ENCODE data around the gene SLC23A3.

SLC23A3 gene

GRCh38 chr2:219112062-219112406 lies 57.8 kb downstream of the SLC23A3 start:
- no peak for DNase-seq (ENCODE audit: low spot score)
- TF ChIP-seq, protein P1, sequence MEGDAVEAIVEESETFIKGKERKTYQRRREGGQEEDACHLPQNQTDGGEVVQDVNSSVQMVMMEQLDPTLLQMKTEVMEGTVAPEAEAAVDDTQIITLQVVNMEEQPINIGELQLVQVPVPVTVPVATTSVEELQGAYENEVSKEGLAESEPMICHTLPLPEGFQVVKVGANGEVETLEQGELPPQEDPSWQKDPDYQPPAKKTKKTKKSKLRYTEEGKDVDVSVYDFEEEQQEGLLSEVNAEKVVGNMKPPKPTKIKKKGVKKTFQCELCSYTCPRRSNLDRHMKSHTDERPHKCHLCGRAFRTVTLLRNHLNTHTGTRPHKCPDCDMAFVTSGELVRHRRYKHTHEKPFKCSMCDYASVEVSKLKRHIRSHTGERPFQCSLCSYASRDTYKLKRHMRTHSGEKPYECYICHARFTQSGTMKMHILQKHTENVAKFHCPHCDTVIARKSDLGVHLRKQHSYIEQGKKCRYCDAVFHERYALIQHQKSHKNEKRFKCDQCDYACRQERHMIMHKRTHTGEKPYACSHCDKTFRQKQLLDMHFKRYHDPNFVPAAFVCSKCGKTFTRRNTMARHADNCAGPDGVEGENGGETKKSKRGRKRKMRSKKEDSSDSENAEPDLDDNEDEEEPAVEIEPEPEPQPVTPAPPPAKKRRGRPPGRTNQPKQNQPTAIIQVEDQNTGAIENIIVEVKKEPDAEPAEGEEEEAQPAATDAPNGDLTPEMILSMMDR (IDR thresholded peaks at IDR 0.05; ENCODE audit: borderline replicate concordance, control extremely low read depth, extremely low read depth, insufficient read depth, missing control alignments): no peak
- in situ Hi-C loops (cut with MboI; ENCODE audit: low sequenced_read_pairs, unreplicated experiment): no loop called here

All from GM13976 (cell line).